ENCODE measurements around the gene FRAS1. TPM values are rescaled to one million over a fixed set of nuclear protein-coding genes. Genes with fewer than 3 reads are reported as not detected.

FRAS1 gene
- total and polyA plus RNA-seq, 8 donors, result 4.7 to 21.5 (median 14.7) TPM

GRCh38 chr4:78039678-78040077 lies 17.4 kb upstream of the FRAS1 start:
- H3K9me3 ChIP-seq, result no peaks in the 10 kb centered on the region
- DNase-seq (no peak), FAIRE-seq (no peak), ATAC-seq (no peak)
- no peaks in the 10 kb centered on the region for H3K4me1 ChIP-seq
- 71 to 73% methylated on average over 1 of the region's 1 CpG for WGBS, 2 donors
- intact Hi-C loops (cut with DNase I), result no loop called here
- no peak overlapping the region for H3K4me3 ChIP-seq
- H3K27me3 ChIP-seq, result no peaks in the 10 kb centered on the region
- H3K36me3 ChIP-seq, result no peaks in the 10 kb centered on the region
- TF ChIP-seq CTCF (IDR thresholded peaks at IDR 0.05), result no peak
- H3K27ac ChIP-seq, result no peak overlapping the region

DNA sequence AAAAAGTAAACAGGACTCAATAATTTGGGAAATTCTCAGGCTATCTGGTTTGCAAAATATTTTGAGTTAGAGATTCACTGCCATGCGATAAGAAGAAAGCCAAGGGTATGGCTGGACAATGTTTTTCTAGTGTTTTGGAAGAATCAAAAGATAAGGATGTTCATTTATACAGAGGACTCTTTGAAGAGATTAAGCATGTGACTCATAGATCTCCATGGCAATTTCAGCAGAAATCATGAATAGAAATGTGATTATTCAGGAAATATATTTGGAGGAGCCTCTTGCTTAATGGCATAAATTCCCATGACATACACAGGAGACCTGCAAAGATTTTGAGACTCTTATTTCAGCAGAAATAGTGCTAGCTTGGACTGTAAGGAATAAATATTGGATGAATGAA lies 16.7 kb upstream of the FRAS1 start:
- Histone ChIP-seq H3K4me3 (no peak overlapping the region), H3K27me3 (no peaks in the 10 kb centered on the region), H3K27ac (no peak overlapping the region), H3K9me3 (no peaks in the 10 kb centered on the region), H3K4me1 (no peaks in the 10 kb centered on the region), H3K36me3 (no peaks in the 10 kb centered on the region)
- FAIRE-seq (no peak), DNase-seq (no peak), ATAC-seq (no peak)
- WGBS, 2 donors, result 82 to 84% methylated on average over 1 of the region's 1 CpG
- no peak for TF ChIP-seq CTCF (IDR thresholded peaks at IDR 0.05)
- intact Hi-C loops (cut with DNase I), result no loop called here

DNA sequence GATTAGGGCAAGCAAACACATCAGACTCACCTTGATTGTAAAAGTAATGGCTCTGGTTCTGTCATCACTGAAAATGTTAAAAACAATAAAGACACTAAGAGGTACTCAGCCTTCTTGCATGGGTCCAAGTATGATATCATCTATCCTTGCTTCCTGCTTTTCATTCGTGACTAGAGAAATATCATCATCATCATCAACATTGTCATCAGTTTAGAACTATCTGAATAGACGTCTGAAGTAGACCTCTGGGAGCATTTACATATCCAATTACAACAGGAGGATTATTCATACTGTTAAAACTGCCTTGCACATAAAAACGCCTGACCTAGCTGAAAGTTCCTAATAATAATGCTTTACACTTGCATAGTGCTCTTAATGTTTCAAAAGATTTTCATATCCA lies 9.8 kb upstream of the FRAS1 start:
- DNase-seq (no peak), FAIRE-seq (no peak), ATAC-seq (no peak)
- no peak for TF ChIP-seq CTCF (IDR thresholded peaks at IDR 0.05)
- H3K36me3 ChIP-seq, result no peaks in the 10 kb centered on the region
- no peaks in the 10 kb centered on the region for H3K27me3 ChIP-seq
- H3K4me3 ChIP-seq, result no peak overlapping the region
- intact Hi-C loops (cut with DNase I), result no loop called here
- no peak overlapping the region for H3K27ac ChIP-seq
- H3K4me1 ChIP-seq, result no peaks in the 10 kb centered on the region
- H3K9me3 ChIP-seq, result no peaks in the 10 kb centered on the region
- WGBS, 2 donors, result 57% methylated on average over 3 of the region's 3 CpGs

DNA sequence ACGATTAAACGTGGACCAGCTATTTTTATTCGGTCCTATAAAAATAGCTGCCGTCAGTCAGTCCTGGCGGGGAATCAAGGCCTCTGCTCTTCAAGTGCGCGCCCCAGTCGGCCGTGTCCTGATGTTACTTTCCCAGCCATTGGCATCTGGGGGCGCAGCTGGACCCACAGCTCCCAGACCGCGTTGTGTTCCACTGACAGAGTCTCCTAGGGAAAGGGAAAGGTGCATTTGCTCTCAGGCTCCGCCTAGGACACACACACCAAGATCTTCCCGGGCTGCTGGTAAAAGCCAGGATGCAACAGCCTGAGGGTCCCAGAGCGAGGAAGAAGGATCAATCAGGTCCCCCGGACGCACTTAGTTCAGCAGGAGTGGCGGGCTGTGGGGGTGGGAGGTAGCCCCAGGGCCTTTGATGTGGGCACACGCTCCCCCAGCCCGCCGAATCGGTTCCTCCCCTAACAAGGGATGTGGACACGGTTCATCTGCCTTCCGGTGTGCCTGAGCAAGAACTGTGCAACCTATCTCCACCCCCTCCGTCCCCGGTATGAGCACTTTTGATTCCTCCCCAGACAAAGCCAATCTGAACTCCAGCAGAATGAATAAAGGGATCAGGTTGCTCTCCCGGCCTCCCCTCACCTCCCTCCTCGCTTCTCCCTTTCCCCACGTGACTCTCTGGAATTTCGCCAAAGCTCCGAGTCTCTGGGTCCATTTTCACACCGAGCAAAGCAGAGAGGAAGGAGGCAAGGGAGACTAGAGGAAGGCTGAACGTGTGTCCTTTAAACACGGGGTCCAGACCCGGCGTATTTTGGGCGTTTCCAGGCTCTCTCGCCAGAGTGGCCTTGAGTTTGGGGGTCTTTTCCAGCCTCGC lies 626 bp upstream of the FRAS1 start:
- ATAC-seq (peak; percentile 65 to 75 (median 70)), DNase-seq (peak; percentile 77 to 89 (median 84)), FAIRE-seq (no peak)
- Histone ChIP-seq H3K27me3 (no peaks in the 10 kb centered on the region), H3K9me3 (no peaks in the 10 kb centered on the region), H3K4me3 (peak overlapping the region; percentile 53 to 70 (median 62)), H3K27ac (peak overlapping the region; percentile 53 to 92 (median 85)), H3K4me1 (no peaks in the 10 kb centered on the region), H3K36me3 (no peaks in the 10 kb centered on the region)
- TF ChIP-seq CTCF (IDR thresholded peaks at IDR 0.05), result no peak
- WGBS, 2 donors, result 1 to 3% methylated on average over 37 to 39 of the region's 39 CpGs
- intact Hi-C loops (cut with DNase I), result no loop called here

Measured in pancreas (tissue), 10 donors.